LoVo (cell line): ENCODE data around the gene SUN2.

Source experiments
- DNase-seq: peaks from one replicate; pipeline ENCODE4 v3.0.0-alpha.2; 2016; ENCODE audit warnings: low spot score

The SUN2 gene

GRCh38 chr22:38733724-38734381, 21.9 kb downstream of the SUN2 start:
- no peak for DNase-seq

GRCh38 chr22:38733329-38733723, 22.5 kb downstream of the SUN2 start:
- peak; percentile 18 for DNase-seq

GRCh38 chr22:38732251-38732815, 23.5 kb downstream of the SUN2 start:
- DNase-seq = no peak

GRCh38 chr22:38731703-38732161, 24.1 kb downstream of the SUN2 start:
- no peak for DNase-seq

GRCh38 chr22:38730411-38730871, 25.4 kb downstream of the SUN2 start:
- no peak for DNase-seq

- DNase-seq = no peak
Measured at GRCh38 chr22:38729946-38730345, 25.9 kb downstream of the SUN2 start.

GRCh38 chr22:38728871-38729796, 26.7 kb downstream of the SUN2 start:
- DNase-seq = no peak

- DNase-seq = no peak
Measured at GRCh38 chr22:38727530-38728451, 28.0 kb downstream of the SUN2 start.

- no peak for DNase-seq
Measured at GRCh38 chr22:38727123-38727522, 28.7 kb downstream of the SUN2 start.

GRCh38 chr22:38725900-38726655, 29.7 kb downstream of the SUN2 start:
- DNase-seq = no peak

- DNase-seq = no peak
Measured at GRCh38 chr22:38724926-38725571, 30.7 kb downstream of the SUN2 start.

GRCh38 chr22:38724176-38724575, 31.6 kb downstream of the SUN2 start:
- no peak for DNase-seq

- no peak for DNase-seq
Measured at GRCh38 chr22:38721551-38721950, 34.2 kb downstream of the SUN2 start.

GRCh38 chr22:38720350-38720749, 35.4 kb downstream of the SUN2 start:
- no peak for DNase-seq

GRCh38 chr22:38719196-38719595, 36.6 kb downstream of the SUN2 start:
- DNase-seq = no peak

GRCh38 chr22:38718414-38718813, 37.4 kb downstream of the SUN2 start:
- peak; percentile 90 for DNase-seq

GRCh38 chr22:38717244-38717643, 38.6 kb downstream of the SUN2 start:
- DNase-seq = no peak

GRCh38 chr22:38716826-38717225, 39.0 kb downstream of the SUN2 start:
- no peak for DNase-seq

- DNase-seq = no peak
Measured at GRCh38 chr22:38716271-38716670, 39.5 kb downstream of the SUN2 start.

GRCh38 chr22:38715852-38716251, 39.9 kb downstream of the SUN2 start:
- DNase-seq = no peak
